Renal cortex interstitium (tissue), 11 donors: ENCODE measurements around the gene HERPUD1. TPM values are rescaled to one million over a fixed set of nuclear protein-coding genes. Genes with fewer than 3 reads are reported as not detected.

Experiments
- DNase-seq, 11 donors: peaks; one replicate each; pipeline ENCODE4 v3.0.0-alpha.2; 2013; ENCODE audit warnings: low read depth in 9 of 11, low spot score in 4 of 11; ENCODE audit errors: extremely low read depth in 1 of 11
- polyA plus RNA-seq, 3 donors: library from polyadenylated mRNA; unstranded; fragments of 120-200 nt; gene quantifications; one replicate each; pipeline ENCODE4 v1.2.1, GENCODE V29; 2013; ENCODE audit not compliant: insufficient read length in 3 of 3

Gene HERPUD1
- polyA plus RNA-seq, 3 donors, result 111 to 145 (median 131) TPM

GRCh38 chr16:56945847-56946527 lies 14.0 kb downstream of the HERPUD1 start:
- DNase-seq, result no peak

GRCh38 chr16:56946767-56947603 lies 15.0 kb downstream of the HERPUD1 start:
- DNase-seq, result no peak

- no peak for DNase-seq
Measured at GRCh38 chr16:56947604-56947995, 15.7 kb downstream of the HERPUD1 start.

- no peak for DNase-seq
Measured at GRCh38 chr16:56948234-56948633, 16.3 kb downstream of the HERPUD1 start.

GRCh38 chr16:56950051-56950450 lies 18.1 kb downstream of the HERPUD1 start:
- DNase-seq, result no peak

GRCh38 chr16:56950455-56950854 lies 18.5 kb downstream of the HERPUD1 start:
- DNase-seq, result no peak

GRCh38 chr16:56950881-56951771 lies 19.2 kb downstream of the HERPUD1 start:
- DNase-seq, result peak in 1 of 11 donors; percentile 24

GRCh38 chr16:56953006-56953405 lies 21.1 kb downstream of the HERPUD1 start:
- DNase-seq, result no peak

GRCh38 chr16:56956076-56956475 lies 24.1 kb downstream of the HERPUD1 start:
- DNase-seq, result no peak

- DNase-seq, result no peak
Measured at GRCh38 chr16:56956756-56957155, 24.8 kb downstream of the HERPUD1 start.

GRCh38 chr16:56960681-56961281 lies 28.8 kb downstream of the HERPUD1 start:
- DNase-seq, result no peak

- peak in 1 of 11 donors; percentile 9 for DNase-seq
Measured at GRCh38 chr16:56961386-56961785, 29.4 kb downstream of the HERPUD1 start.

- DNase-seq, result no peak
Measured at GRCh38 chr16:56961851-56962281, 29.9 kb downstream of the HERPUD1 start, which contains the start of gene CETP. TSS of gene CETP (plus strand) at chr16:56961950. CDS start at chr16:56961980, 30 bp downstream.

- DNase-seq, result peak in 10 of 11 donors; percentile 37 to 70 (median 56)
Measured at GRCh38 chr16:56964243-56965148, 32.6 kb downstream of the HERPUD1 start.

GRCh38 chr16:56965149-56966092 lies 33.5 kb downstream of the HERPUD1 start:
- no peak for DNase-seq

GRCh38 chr16:56966093-56966475 lies 34.1 kb downstream of the HERPUD1 start:
- peak in 9 of 11 donors; percentile 29 to 67 (median 47) for DNase-seq

GRCh38 chr16:56967733-56968132 lies 35.8 kb downstream of the HERPUD1 start:
- DNase-seq, result no peak
